ENCODE measurements around the gene CDH3. TPM values are rescaled to one million over a fixed set of nuclear protein-coding genes. Genes with fewer than 3 reads are reported as not detected.

Gene CDH3
- total RNA-seq, 2 donors from 2014 or later: 0.37 to 0.42 TPM

GRCh38 chr16:68740628-68741346 lies 95.7 kb downstream of the CDH3 start:
- H3K4me1 Mint-ChIP-seq: peaks cover 5% of the 10 kb centered on the region
- H3K27me3 Mint-ChIP-seq: peaks cover 51% of the 10 kb centered on the region
- DNase-seq (no peak), ATAC-seq (no peak)
- no peak overlapping the region for H3K4me3 Mint-ChIP-seq
- H3K9me3 ChIP-seq (ENCODE audit: control insufficient read depth, low read length, poor library complexity, severe bottlenecking): no peaks in the 10 kb centered on the region
- no peak overlapping the region for H3K27ac Mint-ChIP-seq
- H3K36me3 Mint-ChIP-seq (ENCODE audit: low read depth): peaks cover 4% of the 10 kb centered on the region

GRCh38 chr16:68743664-68744063 lies 98.6 kb downstream of the CDH3 start:
- Mint-ChIP-seq H3K27me3 (peaks cover 32% of the 10 kb centered on the region), H3K4me3 (no peak overlapping the region), H3K27ac (no peak overlapping the region), H3K4me1 (peaks cover 2% of the 10 kb centered on the region), H3K36me3 (ENCODE audit: low read depth) (no peaks in the 10 kb centered on the region)
- DNase-seq (no peak), ATAC-seq (no peak)
- no peaks in the 10 kb centered on the region for H3K9me3 ChIP-seq (ENCODE audit: control insufficient read depth, low read length, poor library complexity, severe bottlenecking)

- peaks cover 2% of the 10 kb centered on the region for H3K4me1 Mint-ChIP-seq
- peaks cover 38% of the 10 kb centered on the region for H3K27me3 Mint-ChIP-seq
- no peaks in the 10 kb centered on the region for H3K9me3 ChIP-seq (ENCODE audit: control insufficient read depth, low read length, poor library complexity, severe bottlenecking)
- H3K27ac Mint-ChIP-seq: no peak overlapping the region
- DNase-seq: no peak
- H3K4me3 Mint-ChIP-seq: no peak overlapping the region
- ATAC-seq: no peak
- H3K36me3 Mint-ChIP-seq (ENCODE audit: low read depth): no peaks in the 10 kb centered on the region
These were observed 99.7 kb downstream of the CDH3 start for GRCh38 chr16:68744744-68745280.

DNA sequence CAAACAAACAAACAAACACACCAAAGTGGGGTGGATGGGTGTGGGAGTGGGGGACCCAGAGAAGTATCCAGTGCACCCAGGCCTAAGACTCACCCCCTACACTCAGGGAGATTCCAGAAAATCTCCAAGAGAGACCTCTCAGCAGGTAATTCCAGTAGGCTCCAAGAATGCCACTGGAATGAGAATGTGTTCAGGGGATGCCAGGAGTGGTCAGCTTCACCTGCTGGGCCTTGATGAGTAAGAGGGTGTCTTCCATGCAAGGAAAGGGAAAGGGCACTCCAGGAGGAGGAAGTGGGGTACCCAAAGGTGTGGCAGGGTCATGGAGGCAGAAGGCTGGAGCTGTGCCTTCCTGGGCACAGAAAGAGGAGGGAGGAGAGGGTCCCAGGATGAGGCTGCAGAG lies 101.8 kb downstream of the CDH3 start:
- H3K9me3 ChIP-seq (ENCODE audit: control insufficient read depth, low read length, poor library complexity, severe bottlenecking): no peaks in the 10 kb centered on the region
- no peak for DNase-seq
- Mint-ChIP-seq H3K36me3 (ENCODE audit: low read depth) (no peaks in the 10 kb centered on the region), H3K4me3 (no peak overlapping the region), H3K4me1 (no peaks in the 10 kb centered on the region), H3K27ac (no peak overlapping the region), H3K27me3 (peaks cover 20% of the 10 kb centered on the region)
- no peak for ATAC-seq

GRCh38 chr16:68749432-68749831 lies 104.3 kb downstream of the CDH3 start:
- H3K9me3 ChIP-seq (ENCODE audit: control insufficient read depth, low read length, poor library complexity, severe bottlenecking): no peaks in the 10 kb centered on the region
- DNase-seq: no peak
- H3K27ac Mint-ChIP-seq: no peak overlapping the region
- no peaks in the 10 kb centered on the region for H3K36me3 Mint-ChIP-seq (ENCODE audit: low read depth)
- no peak for ATAC-seq
- peaks cover 18% of the 10 kb centered on the region for H3K27me3 Mint-ChIP-seq
- H3K4me3 Mint-ChIP-seq: no peak overlapping the region
- no peaks in the 10 kb centered on the region for H3K4me1 Mint-ChIP-seq

Other genes starting within 250 kb of the CDH3 start
- under 1 TPM; 0.70 to 0.99 TPM for gene SMPD3, start 196.8 kb upstream of the CDH3 start, total RNA-seq
- 10 to 100 TPM; 20.7 to 21.3 TPM for gene ZFP90, start 106.0 kb upstream of the CDH3 start, total RNA-seq
- under 1 TPM; 0.44 to 0.47 TPM for gene CDH1, start 92.0 kb downstream of the CDH3 start, total RNA-seq
- gene TANGO6, start 198.2 kb downstream of the CDH3 start, total RNA-seq: 10 to 100 TPM; 21.2 to 24.2 TPM

Data from T-helper 17 cell (primary cell).